ENCODE results near the gene FBXL7. TPM values are rescaled to one million over a fixed set of nuclear protein-coding genes. Genes with fewer than 3 reads are reported as not detected.

Gene FBXL7
- total and polyA plus RNA-seq, 4 donors, result 0.24 to 1.4 (median 1.2) TPM

DNA sequence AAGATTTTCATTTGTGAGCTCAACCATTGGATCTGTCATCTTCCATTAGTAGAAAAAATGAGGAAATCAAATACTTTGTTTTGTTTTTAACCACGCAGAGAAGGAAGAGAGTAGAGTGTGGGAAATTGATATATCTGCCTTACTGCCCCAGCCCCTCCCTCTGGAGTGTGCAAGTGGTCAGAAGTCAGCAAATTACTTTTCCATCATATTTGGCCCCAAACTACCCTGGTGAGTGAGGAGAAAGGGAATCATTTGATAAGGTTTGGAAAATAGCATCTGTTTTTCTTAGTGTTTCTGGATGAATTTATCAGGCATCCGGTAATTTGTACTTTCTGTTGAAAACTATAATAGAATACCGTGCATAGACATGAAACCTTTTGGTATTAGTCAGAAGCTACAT is 352.2 kb downstream of the FBXL7 start:
- Histone ChIP-seq H3K9me3 (ENCODE audit: control insufficient read depth in 4 of 4, low read length in 3 of 4) (no peaks in the 10 kb centered on the region), H3K4me3 (ENCODE audit: low read depth in 1 of 3, low read length in 3 of 3) (no peak overlapping the region), H3K27ac (ENCODE audit: low read depth in 1 of 2, low read length in 2 of 2) (no peak overlapping the region), H3K36me3 (ENCODE audit: control insufficient read depth in 4 of 4, insufficient read depth in 3 of 4, low read depth in 1 of 4, low read length in 3 of 4) (no peaks in the 10 kb centered on the region), H3K9ac (ENCODE audit: low read depth in 1 of 2, low read length in 2 of 2) (no peak overlapping the region), H3K4me1 (ENCODE audit: control insufficient read depth in 4 of 4, insufficient read depth in 4 of 4, low read length in 3 of 4) (peaks cover 0 to 12% (median 8%) of the 10 kb centered on the region in 4 donors), H3K27me3 (ENCODE audit: control insufficient read depth in 4 of 4, insufficient read depth in 4 of 4, low read length in 3 of 4) (no peaks in the 10 kb centered on the region)
- 79% methylated on average over 3 of the region's 3 CpGs for WGBS
- no peak for DNase-seq (ENCODE audit: low spot score)
- TF ChIP-seq NR2F2 (IDR thresholded peaks at IDR 0.05) (no peak), TAF1 (conservative IDR thresholded peaks at IDR 0.05) (no peak), FOXA1 (IDR thresholded peaks at IDR 0.05) (no peak), JUND (IDR thresholded peaks at IDR 0.05) (no peak), MAX (IDR thresholded peaks at IDR 0.05) (no peak), REST (IDR thresholded peaks at IDR 0.05) (no peak), HNF4G (IDR thresholded peaks at IDR 0.05) (no peak), YY1 (IDR thresholded peaks at IDR 0.05) (no peak), RAD21 (IDR thresholded peaks at IDR 0.05) (no peak), GABPA (IDR thresholded peaks at IDR 0.05 in 1 of 2, conservative IDR thresholded peaks at IDR 0.05 in 1 of 2) (no peak), ATF3 (IDR thresholded peaks at IDR 0.05) (no peak), HNF4A (conservative IDR thresholded peaks at IDR 0.05) (no peak), EGR1 (IDR thresholded peaks at IDR 0.05; ENCODE audit: low read depth in 2 of 2) (no peak), SP1 (IDR thresholded peaks at IDR 0.05) (no peak), RXRA (IDR thresholded peaks at IDR 0.05) (no peak)
- TF ChIP-seq, protein P1, sequence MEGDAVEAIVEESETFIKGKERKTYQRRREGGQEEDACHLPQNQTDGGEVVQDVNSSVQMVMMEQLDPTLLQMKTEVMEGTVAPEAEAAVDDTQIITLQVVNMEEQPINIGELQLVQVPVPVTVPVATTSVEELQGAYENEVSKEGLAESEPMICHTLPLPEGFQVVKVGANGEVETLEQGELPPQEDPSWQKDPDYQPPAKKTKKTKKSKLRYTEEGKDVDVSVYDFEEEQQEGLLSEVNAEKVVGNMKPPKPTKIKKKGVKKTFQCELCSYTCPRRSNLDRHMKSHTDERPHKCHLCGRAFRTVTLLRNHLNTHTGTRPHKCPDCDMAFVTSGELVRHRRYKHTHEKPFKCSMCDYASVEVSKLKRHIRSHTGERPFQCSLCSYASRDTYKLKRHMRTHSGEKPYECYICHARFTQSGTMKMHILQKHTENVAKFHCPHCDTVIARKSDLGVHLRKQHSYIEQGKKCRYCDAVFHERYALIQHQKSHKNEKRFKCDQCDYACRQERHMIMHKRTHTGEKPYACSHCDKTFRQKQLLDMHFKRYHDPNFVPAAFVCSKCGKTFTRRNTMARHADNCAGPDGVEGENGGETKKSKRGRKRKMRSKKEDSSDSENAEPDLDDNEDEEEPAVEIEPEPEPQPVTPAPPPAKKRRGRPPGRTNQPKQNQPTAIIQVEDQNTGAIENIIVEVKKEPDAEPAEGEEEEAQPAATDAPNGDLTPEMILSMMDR (IDR thresholded peaks at IDR 0.05; ENCODE audit: low read depth, low read length, missing input control), result no peak

DNA sequence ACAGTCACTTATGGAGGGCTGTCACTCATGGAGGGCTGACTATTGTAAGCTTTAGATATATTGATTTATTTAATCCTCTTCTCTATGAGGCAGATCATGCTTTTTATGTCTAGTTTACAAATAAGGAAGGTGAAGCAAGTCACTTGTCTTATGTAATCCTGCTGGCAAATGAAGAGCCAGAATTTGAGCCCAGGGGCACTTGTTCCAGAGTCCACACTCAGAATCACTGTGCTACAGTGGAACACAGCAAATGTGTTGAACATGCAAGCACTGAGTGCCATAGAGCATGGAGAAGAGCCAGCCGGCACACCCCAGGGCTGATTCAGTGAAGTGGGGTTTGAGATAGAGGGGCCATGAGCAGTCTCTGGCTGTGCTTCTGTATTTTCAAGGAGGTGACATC is 353.0 kb downstream of the FBXL7 start:
- Histone ChIP-seq H3K36me3 (ENCODE audit: control insufficient read depth in 4 of 4, insufficient read depth in 3 of 4, low read depth in 1 of 4, low read length in 3 of 4) (no peaks in the 10 kb centered on the region), H3K4me1 (ENCODE audit: control insufficient read depth in 4 of 4, insufficient read depth in 4 of 4, low read length in 3 of 4) (peaks cover 0 to 12% (median 8%) of the 10 kb centered on the region in 4 donors), H3K9me3 (ENCODE audit: control insufficient read depth in 4 of 4, low read length in 3 of 4) (no peaks in the 10 kb centered on the region), H3K9ac (ENCODE audit: low read depth in 1 of 2, low read length in 2 of 2) (no peak overlapping the region), H3K4me3 (ENCODE audit: low read depth in 1 of 3, low read length in 3 of 3) (no peak overlapping the region), H3K27me3 (ENCODE audit: control insufficient read depth in 4 of 4, insufficient read depth in 4 of 4, low read length in 3 of 4) (no peaks in the 10 kb centered on the region), H3K27ac (ENCODE audit: low read depth in 1 of 2, low read length in 2 of 2) (no peak overlapping the region)
- TF ChIP-seq HNF4A (conservative IDR thresholded peaks at IDR 0.05) (peak; percentile 75 to 92), FOXA1 (IDR thresholded peaks at IDR 0.05) (no peak), HNF4G (IDR thresholded peaks at IDR 0.05) (peak; percentile 20), RAD21 (IDR thresholded peaks at IDR 0.05) (peak in 1 of 2 donors; percentile 19), FOXA2 (IDR thresholded peaks at IDR 0.05) (no peak), REST (IDR thresholded peaks at IDR 0.05) (peak; percentile 20), RXRA (IDR thresholded peaks at IDR 0.05) (peak in 1 of 2 donors; percentile 30)
- 47% methylated on average over 1 of the region's 1 CpG for WGBS
- no peak for DNase-seq (ENCODE audit: low spot score)

Measured in liver (tissue), 9 donors.